Subcutaneous abdominal adipose tissue (tissue), 5 donors: ENCODE data around the gene INIP.

ENCODE experiments used
- H3K27ac ChIP-seq: one replicate; pipeline ENCODE4 v1.7.0; 2013; ENCODE audit warnings: low read depth, mild to moderate bottlenecking, inconsistent platforms, low read length, moderate library complexity
- H3K27me3 ChIP-seq, 5 donors: one replicate each; pipeline ENCODE4 v1.7.0; 2013; ENCODE audit warnings: low read length in 5 of 5, inconsistent platforms in 1 of 5; ENCODE audit not compliant: control insufficient read depth in 5 of 5, insufficient read depth in 4 of 5
- H3K36me3 ChIP-seq, 5 donors: one replicate each; pipeline ENCODE4 v1.7.0; 2013; ENCODE audit warnings: low read length in 5 of 5; ENCODE audit not compliant: control insufficient read depth in 5 of 5, insufficient read depth in 5 of 5
- H3K4me1 ChIP-seq, 5 donors: one replicate each; pipeline ENCODE4 v1.7.0; 2013; ENCODE audit warnings: low read length in 5 of 5, mild to moderate bottlenecking in 3 of 5, moderate library complexity in 1 of 5; ENCODE audit not compliant: control insufficient read depth in 5 of 5, insufficient read depth in 5 of 5
- H3K4me3 ChIP-seq, 5 donors: one replicate each; pipeline ENCODE4 v1.7.0; 2013; ENCODE audit warnings: low read length in 5 of 5, low read depth in 1 of 5
- H3K9ac ChIP-seq, 5 donors: one replicate each; pipeline ENCODE4 v1.7.0; 2013; ENCODE audit warnings: low read length in 5 of 5, mild to moderate bottlenecking in 4 of 5, moderate library complexity in 3 of 5
- H3K9me3 ChIP-seq, 5 donors: one replicate each; pipeline ENCODE4 v1.7.0; 2013; ENCODE audit warnings: low read length in 5 of 5; ENCODE audit not compliant: control insufficient read depth in 5 of 5
- donor health status: healthy.
- donor health status: healthy.
- donor health status: healthy.
- donor health status: healthy.
- donor health status: healthy.

Gene INIP

GRCh38 chr9:112755675-112756074 is 37.8 kb upstream of the INIP start:
- H3K36me3 ChIP-seq = no peaks in the 10 kb centered on the region
- no peak overlapping the region for H3K27ac ChIP-seq
- H3K27me3 ChIP-seq = no peaks in the 10 kb centered on the region
- no peaks in the 10 kb centered on the region for H3K9me3 ChIP-seq
- no peak overlapping the region for H3K9ac ChIP-seq
- peaks cover 2 to 49% (median 47%) of the 10 kb centered on the region in 5 donors for H3K4me1 ChIP-seq
- no peak overlapping the region for H3K4me3 ChIP-seq

GRCh38 chr9:112755016-112755427 is 37.1 kb upstream of the INIP start:
- Histone ChIP-seq H3K27me3 (no peaks in the 10 kb centered on the region), H3K4me3 (no peak overlapping the region), H3K4me1 (peaks cover 2 to 53% (median 50%) of the 10 kb centered on the region in 5 donors), H3K9ac (peak overlapping the region in 1 of 5 donors; percentile 20), H3K9me3 (no peaks in the 10 kb centered on the region), H3K27ac (peak overlapping the region; percentile 38), H3K36me3 (no peaks in the 10 kb centered on the region)

- Histone ChIP-seq H3K9ac (peak overlapping the region in 1 of 5 donors; percentile 20), H3K4me1 (peaks cover 5 to 57% (median 54%) of the 10 kb centered on the region in 5 donors), H3K9me3 (no peaks in the 10 kb centered on the region), H3K27ac (no peak overlapping the region), H3K27me3 (no peaks in the 10 kb centered on the region), H3K4me3 (no peak overlapping the region), H3K36me3 (no peaks in the 10 kb centered on the region)
Measured at GRCh38 chr9:112754578-112754977, 36.7 kb upstream of the INIP start.

- H3K4me3 ChIP-seq = no peak overlapping the region
- no peak overlapping the region for H3K9ac ChIP-seq
- no peak overlapping the region for H3K27ac ChIP-seq
- peaks cover 5 to 61% (median 57%) of the 10 kb centered on the region in 5 donors for H3K4me1 ChIP-seq
- no peaks in the 10 kb centered on the region for H3K9me3 ChIP-seq
- H3K27me3 ChIP-seq = no peaks in the 10 kb centered on the region
- no peaks in the 10 kb centered on the region for H3K36me3 ChIP-seq
Measured at GRCh38 chr9:112753725-112754124, 35.8 kb upstream of the INIP start.

GRCh38 chr9:112752334-112753125 is 34.6 kb upstream of the INIP start:
- peak overlapping the region in 1 of 5 donors; percentile 84 for H3K9ac ChIP-seq
- H3K36me3 ChIP-seq = no peaks in the 10 kb centered on the region
- no peak overlapping the region for H3K27ac ChIP-seq
- no peaks in the 10 kb centered on the region for H3K27me3 ChIP-seq
- H3K9me3 ChIP-seq = no peaks in the 10 kb centered on the region
- H3K4me3 ChIP-seq = peak overlapping the region in 4 of 5 donors; percentile 74 to 90 (median 88)
- H3K4me1 ChIP-seq = peaks cover 5 to 61% (median 57%) of the 10 kb centered on the region in 5 donors

- peak overlapping the region; percentile 67 to 88 (median 75) for H3K9ac ChIP-seq
- H3K4me3 ChIP-seq = peak overlapping the region; percentile 74 to 90 (median 89)
- peaks cover 5 to 61% (median 56%) of the 10 kb centered on the region in 5 donors for H3K4me1 ChIP-seq
- no peaks in the 10 kb centered on the region for H3K9me3 ChIP-seq
- no peaks in the 10 kb centered on the region for H3K27me3 ChIP-seq
- no peaks in the 10 kb centered on the region for H3K36me3 ChIP-seq
- peak overlapping the region; percentile 40 for H3K27ac ChIP-seq
Measured at GRCh38 chr9:112751056-112751795, 33.3 kb upstream of the INIP start.

- peak overlapping the region in 4 of 5 donors; percentile 74 to 90 (median 88) for H3K4me3 ChIP-seq
- peaks cover 5 to 61% (median 51%) of the 10 kb centered on the region in 5 donors for H3K4me1 ChIP-seq
Measured at GRCh38 chr9:112750764-112751055, 32.8 kb upstream of the INIP start.

GRCh38 chr9:112750016-112750763 is 32.3 kb upstream of the INIP start, which contains the start of gene SNX30:
SNX30 (plus strand) TSS chr9:112750760; CDS start chr9:112751002, 242 bp downstream.
- peak within 1 kb of the TSS; percentile 50 for H3K27ac ChIP-seq
- H3K36me3 ChIP-seq = no peaks in the 10 kb centered on the region
- H3K9me3 ChIP-seq = no peaks in the 10 kb centered on the region
- H3K4me3 ChIP-seq = peak within 1 kb of the TSS; percentile 79 to 94 (median 89)
- peak within 1 kb of the TSS; percentile 67 to 88 (median 79) for H3K9ac ChIP-seq
- H3K27me3 ChIP-seq = no peaks in the 10 kb centered on the region
- H3K4me1 ChIP-seq = peaks cover 5 to 56% (median 46%) of the 10 kb centered on the region in 5 donors

More at GRCh38 chr9:112750764-112751055, 32.8 kb upstream of the INIP start:
- Histone ChIP-seq H3K27ac (peak overlapping the region; percentile 40), H3K9me3 (no peaks in the 10 kb centered on the region), H3K27me3 (no peaks in the 10 kb centered on the region), H3K9ac (peak overlapping the region in 4 of 5 donors; percentile 67 to 88 (median 78)), H3K36me3 (no peaks in the 10 kb centered on the region)

- no peak overlapping the region for H3K27ac ChIP-seq
- no peaks in the 10 kb centered on the region for H3K36me3 ChIP-seq
- H3K27me3 ChIP-seq = no peaks in the 10 kb centered on the region
- no peak overlapping the region for H3K9ac ChIP-seq
- peaks cover 0 to 6% (median 0%) of the 10 kb centered on the region in 5 donors for H3K9me3 ChIP-seq
- peaks cover 5 to 25% (median 21%) of the 10 kb centered on the region in 5 donors for H3K4me1 ChIP-seq
- no peak overlapping the region for H3K4me3 ChIP-seq
Measured at GRCh38 chr9:112747094-112747493, 29.2 kb upstream of the INIP start.
